NCI-H2107 (cell line): ENCODE data around the gene DUSP28.

Experiments used
- DNase-seq: peaks from one replicate; lab custom pipeline; 2025; lab: John Stamatoyannopoulos, UW

The DUSP28 gene

DNA sequence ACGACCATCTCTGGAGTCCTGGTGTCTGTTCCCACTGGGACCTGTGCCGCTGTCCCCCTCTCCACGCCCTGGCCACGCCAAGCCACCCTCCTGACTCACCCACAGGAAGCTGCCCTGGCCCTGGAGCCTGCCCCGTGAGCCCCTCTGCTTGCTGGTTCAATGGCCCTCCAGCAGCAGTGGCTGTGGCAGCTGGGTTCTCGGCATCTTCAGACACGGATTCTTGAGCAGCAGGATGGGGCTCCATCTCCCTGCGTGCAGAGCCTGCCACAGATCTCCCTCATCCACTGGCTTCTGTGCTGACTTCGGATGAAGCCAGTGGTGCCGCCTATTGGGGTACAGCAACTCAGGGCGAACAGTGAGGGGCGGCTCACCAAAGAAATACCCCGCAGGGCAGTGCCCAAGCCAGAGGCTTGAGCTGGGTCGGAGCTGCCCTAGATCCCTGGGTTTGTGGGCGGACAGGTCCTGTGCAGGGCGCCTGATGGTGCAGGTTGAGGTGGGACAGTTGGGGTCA is 40.3 kb downstream of the DUSP28 start:
- no peak for DNase-seq

DNA sequence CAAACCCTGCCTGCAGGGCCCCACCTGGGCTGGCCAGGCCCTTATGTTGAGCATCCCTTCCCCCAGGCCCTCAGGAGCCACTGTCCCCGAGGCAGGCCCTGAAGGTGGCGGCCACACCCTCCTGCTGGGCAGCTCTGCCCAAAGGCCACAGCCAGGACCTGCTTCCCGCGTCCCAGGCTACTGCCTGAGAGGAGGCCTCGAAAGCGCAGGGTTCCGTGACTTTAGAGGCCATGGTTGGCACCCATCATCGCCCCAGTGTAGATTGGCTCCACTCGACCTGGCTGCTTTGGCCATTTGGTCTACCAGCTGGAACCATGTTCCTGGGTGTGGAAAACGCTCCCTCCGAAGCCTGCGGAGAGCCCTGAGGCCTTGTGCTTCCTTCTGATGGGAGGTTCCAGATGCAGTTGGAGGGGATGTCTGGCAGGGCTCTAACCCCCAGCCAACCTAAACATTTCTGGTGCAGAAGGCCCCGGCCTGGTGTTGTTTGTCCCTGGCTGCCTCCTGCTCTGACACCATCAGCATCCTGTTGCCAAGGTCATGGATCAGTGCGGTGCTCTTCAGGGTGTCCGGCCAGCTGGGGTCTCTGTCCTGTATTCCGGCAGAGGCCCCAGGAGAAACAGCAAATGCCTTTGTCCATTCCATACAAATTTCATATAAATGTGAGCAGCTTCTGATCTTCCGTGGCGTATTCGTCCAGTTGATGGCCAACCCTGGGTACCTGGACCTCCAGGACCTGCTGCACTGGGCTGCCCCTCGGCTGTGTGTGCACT is 41.1 kb downstream of the DUSP28 start:
- no peak for DNase-seq

DNA sequence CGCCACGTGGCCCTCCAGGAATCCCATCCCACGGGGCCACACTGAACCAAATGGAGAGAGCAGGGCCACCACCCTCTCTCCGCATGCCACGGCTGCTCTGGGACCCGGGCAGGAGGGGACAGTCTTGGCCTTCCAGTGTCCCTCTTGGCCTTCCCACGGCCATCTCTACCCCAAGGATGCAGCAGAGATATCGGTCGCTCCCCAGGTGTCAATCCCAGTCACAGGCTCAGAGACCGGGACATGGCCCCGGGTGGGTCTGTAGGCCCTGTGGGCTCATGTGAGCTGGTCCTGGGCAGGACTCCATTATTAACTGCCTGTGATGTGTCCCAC is 41.6 kb downstream of the DUSP28 start:
- no peak for DNase-seq

DNA sequence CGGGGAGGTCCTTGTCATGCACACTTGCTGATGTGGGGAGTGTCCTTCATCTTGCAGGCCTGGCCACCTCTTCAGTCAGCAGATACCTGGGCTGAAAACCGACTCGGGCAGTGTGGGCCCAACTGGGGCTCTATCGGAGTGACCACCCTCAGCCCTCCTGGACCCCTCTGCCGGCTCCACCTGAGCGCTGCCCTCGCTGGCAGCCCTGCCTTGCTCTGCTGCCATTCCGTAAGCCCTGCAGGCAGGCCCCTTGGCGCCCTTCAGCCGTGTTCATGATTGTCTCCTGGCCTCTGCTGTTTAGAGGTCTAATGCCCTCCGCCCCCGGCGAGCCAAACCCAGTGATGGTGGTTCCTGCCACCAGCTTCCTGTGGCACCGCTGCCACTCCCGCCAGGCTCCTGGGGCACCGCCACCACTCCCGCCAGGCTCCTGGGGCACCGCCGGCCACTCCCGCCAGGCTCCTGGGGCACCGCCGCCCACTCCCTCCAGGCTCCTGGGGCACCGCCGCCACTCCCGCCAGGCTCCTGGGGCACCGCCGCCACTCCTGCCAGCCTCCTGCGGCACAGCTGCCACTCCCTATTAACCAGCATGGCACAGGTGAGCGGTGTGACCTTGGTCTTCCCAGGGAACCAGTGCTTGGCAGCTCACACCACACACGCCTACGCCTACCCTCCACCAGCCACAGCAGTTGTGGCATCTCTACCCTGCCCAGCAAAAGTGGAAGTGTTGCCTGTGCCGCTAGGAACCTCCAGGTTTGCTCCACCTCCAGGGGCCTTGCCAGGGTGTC is 42.3 kb downstream of the DUSP28 start:
- no peak for DNase-seq

DNA sequence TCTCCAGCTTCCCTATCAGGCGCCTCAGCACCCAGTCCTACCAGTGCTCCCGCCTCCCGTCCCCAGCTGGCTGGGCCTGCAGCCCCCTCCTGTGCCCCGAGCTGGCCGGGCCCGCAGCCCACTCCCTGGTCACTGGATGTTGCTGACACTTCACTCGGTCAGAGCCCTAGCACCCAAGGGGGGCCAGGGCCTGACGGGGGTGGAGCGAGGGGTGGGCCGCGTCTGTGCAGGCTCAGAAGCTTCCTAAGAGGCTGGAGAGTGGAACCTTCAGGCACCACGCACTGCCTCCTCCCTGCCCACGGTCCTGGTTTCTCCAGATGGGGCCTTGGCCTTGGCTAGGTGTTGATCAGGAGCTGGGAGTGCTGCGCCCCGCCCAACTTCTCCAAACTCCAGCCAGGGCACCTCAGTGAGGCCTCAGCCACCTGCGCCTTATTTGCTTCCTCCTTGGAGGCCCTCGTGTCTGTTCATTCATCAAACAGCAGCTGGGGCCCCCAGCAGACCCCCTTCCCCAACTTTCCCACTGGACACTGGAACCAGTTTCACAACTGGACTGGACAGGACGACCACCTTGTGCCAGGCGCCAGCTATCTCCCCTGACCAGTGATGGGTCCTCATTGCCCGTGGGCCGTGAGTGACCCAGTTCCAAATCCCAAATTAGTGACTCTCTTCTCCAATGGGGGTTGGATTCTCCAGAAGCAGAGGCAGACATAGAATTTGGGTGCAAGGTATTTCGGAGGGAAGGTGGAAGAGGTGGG is 43.1 kb downstream of the DUSP28 start:
- DNase-seq, result no peak

GRCh38 chr2:240603846-240604245 is 43.7 kb downstream of the DUSP28 start:
- DNase-seq, result no peak

GRCh38 chr2:240604291-240604938 is 44.3 kb downstream of the DUSP28 start:
- no peak for DNase-seq

- DNase-seq, result no peak
Measured at GRCh38 chr2:240604939-240605716, 45.0 kb downstream of the DUSP28 start.

- DNase-seq, result no peak
Measured at GRCh38 chr2:240605867-240606743, 45.9 kb downstream of the DUSP28 start.

DNA sequence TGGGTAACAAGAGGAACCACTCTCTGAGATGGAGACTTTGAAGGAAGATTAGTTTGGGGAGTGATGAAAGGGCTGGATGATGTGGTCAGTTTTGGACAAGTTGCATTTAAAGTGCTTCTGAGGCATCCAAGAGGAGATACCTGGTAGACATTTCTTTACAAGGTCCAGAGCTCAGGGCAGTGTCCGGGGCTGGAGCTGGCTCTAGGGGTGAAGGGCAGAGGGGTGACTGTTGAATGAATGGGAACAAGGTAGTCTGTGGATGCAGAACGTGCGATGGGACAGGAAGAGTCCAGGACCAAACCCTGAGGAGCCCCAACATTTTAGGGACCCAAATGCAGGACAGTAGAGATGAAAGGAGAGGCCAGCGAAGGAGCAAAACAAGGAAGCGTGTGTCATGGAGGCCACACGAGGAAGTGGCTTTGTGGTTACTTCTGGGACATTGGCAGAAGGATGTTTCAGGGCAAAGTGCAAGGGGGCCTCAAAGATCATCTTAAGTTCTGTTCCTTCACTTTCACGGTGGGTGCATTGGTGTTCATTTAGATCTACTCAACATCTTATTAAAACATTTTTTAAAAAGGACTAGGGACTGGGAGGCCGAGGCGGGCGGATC is 51.5 kb downstream of the DUSP28 start:
- no peak for DNase-seq
